UCSD-AML1 (cell line): ENCODE data around the gene OR2D3.
"Not testable (repeated sequence)": the region's sequence is repeated elsewhere in the genome, so short reads cannot be mapped to it uniquely, and the experiment has no call there.

ENCODE experiments used
- DNase-seq: peaks from one replicate; lab custom pipeline; 2025; ENCODE audit not compliant: unreplicated experiment; lab: John Stamatoyannopoulos, UW

OR2D3 gene, protein sequence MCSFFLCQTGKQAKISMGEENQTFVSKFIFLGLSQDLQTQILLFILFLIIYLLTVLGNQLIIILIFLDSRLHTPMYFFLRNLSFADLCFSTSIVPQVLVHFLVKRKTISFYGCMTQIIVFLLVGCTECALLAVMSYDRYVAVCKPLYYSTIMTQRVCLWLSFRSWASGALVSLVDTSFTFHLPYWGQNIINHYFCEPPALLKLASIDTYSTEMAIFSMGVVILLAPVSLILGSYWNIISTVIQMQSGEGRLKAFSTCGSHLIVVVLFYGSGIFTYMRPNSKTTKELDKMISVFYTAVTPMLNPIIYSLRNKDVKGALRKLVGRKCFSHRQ

DNA sequence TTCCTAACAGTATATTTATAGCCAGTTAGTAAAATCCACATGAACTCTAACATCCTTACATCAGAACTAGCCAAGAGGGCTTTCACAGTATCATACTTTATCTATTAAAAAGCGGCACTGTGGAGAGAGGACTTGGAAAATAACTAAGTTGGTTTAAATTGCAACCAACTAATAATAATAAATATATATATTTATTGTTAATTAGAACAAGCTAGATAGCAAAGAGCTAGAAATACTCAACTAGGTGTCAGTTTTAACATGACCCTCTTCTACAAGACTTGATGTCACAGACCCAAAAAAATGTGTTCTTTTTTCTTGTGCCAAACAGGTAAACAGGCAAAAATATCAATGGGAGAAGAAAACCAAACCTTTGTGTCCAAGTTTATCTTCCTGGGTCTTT lies at the start of gene OR2D3:
TSS of gene OR2D3 (plus strand) at position 301 of the 400 bp plus-strand sequence. CDS start at position 301, 0 bp downstream.
- DNase-seq: no peak

DNA sequence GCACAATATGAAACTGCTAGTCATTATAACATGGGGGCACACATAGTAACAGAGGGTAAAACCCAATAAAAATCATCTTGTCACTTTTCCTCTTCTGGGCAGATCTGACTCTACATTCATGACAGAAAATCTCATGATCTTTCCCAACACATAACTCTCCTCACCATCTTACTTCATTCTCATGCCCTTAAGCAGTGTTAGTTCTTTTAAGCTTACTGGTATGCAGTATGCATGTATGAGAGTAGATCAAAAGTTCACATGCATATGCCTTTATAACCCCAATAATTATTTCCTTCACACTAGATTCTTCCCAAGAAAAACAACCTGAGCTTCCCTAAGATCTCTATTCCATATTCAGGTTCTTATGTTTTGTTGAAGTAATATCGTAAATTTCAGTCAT lies 49.5 kb upstream of the OR2D3 start:
- no peak for DNase-seq

DNA sequence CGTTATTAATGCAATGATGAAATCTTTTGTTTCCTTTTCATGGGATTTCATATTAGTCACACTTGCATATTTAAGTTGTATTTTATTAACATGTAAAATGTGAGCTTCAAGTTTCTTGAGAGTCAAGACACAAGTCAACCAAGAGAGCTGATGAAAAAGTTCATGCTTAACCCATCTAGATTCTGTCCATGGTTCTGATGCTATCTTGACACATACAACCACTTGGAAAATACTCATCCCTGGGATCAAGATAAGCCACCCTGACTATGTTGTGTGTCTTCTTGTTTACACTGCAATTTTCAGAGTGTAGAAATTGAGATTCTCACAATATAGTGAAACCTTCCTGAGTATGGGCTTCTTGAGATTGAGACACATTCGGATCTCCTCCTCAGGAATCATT lies 45.0 kb upstream of the OR2D3 start:
- DNase-seq: no peak

DNA sequence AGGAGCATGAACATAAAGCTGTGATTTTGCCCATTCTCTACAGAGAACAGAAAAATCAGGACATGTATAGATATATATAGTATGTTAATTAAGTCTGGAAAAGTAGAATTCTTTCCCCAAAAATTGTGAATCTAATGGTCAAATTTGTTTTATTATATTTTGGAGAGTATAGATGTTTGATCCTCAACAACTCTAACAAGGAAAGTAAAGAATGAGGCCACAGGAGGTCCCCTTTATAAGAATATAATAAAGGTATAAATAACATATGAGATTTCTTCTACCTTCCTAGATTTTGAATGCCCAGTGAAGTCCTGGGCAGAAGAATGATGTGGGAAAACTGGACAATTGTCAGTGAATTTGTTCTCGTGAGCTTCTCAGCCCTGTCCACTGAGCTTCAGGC lies 44.5 kb upstream of the OR2D3 start, which contains the start of gene OR10A4:
TSS of gene OR10A4 (plus strand) at position 301 of the 400 bp plus-strand sequence. CDS start at position 324, 23 bp downstream.
- DNase-seq: no peak

DNA sequence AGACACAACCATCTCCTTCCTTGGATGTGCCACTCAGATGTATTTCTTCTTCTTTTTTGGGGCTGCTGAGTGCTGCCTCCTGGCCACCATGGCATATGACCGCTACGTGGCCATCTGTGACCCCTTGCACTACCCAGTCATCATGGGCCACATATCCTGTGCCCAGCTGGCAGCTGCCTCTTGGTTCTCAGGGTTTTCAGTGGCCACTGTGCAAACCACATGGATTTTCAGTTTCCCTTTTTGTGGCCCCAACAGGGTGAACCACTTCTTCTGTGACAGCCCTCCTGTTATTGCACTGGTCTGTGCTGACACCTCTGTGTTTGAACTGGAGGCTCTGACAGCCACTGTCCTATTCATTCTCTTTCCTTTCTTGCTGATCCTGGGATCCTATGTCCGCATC lies 43.9 kb upstream of the OR2D3 start:
- no peak for DNase-seq

DNA sequence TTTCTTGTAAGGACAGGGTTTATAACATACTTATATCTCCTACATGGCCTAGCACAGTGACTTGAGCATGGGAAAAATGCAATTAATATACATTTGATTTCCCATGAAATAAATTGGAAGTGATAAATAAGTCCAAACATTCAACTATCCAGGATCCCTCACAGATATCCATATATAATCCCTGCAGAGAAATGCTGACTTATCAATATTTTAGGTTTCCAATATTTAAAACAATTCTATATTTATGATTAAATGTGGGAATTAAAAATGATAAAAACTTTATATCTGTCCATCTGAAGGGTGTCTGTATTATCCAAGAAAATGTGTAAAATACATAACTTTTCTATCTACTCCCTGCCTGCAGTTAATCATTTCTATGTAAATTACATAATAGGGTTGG lies 38.1 kb upstream of the OR2D3 start:
- DNase-seq: no peak

DNA sequence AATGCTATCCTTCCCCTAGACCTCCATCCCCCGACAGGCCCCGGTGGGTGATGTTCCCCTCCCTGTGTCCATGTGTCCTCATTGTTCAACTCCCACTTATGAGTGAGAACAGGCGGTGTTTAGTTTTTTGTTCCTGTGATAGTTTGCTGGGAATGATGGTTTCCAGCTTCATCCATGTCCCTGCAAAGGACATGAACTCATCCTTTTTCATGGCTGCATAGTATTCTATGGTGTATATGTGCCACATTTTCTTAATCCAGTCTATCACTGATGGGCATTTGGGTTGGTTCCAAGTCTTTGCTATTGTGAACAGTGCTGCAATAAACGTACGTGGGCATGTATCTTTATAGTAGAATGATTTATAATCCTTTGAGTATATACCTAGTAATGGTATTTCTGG lies 33.1 kb upstream of the OR2D3 start:
- not testable (repeated sequence) for DNase-seq

DNA sequence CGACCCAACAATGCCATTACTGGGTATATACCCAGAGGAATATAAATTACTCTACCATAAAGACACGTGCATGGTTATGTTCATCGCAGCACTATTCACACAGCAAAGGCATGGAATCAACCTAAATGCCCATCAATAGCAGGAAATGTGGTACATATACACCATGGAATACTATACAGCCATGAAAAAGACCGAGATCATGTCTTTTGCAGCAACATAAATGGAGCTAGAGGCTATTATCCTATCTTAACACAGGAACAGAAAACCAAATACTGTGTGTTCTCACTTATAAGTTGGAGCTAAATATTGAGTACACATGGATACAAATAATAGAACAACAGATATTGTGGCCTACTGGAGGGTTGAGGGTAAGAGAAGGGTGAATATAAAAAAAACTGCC lies 32.0 kb upstream of the OR2D3 start:
- DNase-seq: no peak

DNA sequence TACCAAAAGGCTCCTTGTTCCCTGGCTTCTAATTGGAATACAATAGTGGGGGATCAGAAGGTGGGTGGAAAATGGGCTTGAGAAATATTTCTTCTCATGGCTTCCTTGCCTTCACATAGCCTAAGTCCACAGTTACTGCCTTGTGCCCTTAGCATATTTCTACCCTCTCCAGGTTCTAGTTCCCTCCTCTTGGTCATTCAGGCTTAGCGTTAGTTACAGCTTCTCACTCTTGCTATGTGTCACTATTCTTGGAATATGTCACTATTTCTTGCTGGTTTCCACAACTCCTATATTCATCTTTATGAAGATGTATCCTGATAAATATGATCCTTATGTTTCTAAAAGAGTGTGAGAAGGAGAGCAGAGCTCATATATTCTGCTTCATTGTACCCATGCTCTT lies 31.0 kb upstream of the OR2D3 start:
- no peak for DNase-seq

DNA sequence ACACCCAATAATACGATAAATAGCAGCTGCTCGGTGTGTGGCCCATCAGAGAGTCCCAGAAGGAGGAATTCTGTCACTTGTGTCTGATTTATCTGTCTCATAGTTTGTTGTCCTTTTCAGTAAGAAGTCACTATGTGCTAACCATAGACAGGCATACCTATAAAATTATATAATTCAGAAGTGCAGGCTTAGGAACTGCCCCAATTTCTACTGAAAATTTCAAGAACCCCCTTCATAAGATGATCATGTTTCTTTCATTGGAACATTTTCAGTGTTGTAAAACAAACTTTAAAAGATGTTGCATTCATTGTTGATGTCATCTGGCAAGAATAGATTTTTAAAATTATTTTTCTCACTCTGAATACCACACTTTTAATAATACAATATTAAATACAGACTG lies 28.4 kb upstream of the OR2D3 start, which contains the start of gene OR2D2:
TSS of gene OR2D2 (minus strand) at position 101 of the 400 bp plus-strand sequence. CDS start at position 101, 0 bp downstream.
- DNase-seq: no peak

DNA sequence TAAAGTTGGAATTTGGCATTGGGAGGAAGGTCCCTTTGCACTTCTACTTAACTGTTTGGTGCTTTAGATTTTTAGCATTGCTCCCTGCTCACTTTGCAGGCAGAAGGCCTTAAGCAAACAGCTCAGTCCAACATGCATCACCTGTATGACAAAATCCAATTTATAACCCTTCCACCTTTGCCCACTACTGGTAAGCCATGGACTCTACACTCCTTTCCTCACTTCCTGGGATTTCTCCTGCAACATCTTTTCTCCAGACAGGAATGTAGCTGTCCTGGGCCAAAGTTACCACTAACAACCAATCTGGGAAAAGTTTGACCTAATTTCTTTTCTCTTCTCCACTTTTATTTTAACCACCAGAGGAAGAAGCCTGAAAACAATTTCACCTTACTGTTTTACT lies 26.7 kb upstream of the OR2D3 start:
- DNase-seq: no peak

DNA sequence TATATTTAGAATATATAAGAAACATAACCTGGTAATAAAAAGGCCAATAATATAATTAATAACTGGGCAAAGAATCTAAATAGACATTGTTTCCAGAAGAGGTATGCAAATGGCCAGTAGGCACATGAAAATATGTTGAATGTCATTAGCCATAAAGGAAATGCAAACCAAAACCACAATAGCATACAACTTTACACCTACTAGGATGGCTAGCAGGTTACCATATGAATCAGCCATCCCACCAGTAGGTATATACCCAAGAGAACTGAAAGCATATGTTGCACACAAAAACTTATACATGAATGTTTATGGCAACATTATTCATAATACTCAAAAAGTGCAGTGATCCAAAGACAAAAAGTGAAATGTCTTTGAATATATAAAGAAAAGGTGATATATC lies 25.8 kb upstream of the OR2D3 start:
- no peak for DNase-seq

DNA sequence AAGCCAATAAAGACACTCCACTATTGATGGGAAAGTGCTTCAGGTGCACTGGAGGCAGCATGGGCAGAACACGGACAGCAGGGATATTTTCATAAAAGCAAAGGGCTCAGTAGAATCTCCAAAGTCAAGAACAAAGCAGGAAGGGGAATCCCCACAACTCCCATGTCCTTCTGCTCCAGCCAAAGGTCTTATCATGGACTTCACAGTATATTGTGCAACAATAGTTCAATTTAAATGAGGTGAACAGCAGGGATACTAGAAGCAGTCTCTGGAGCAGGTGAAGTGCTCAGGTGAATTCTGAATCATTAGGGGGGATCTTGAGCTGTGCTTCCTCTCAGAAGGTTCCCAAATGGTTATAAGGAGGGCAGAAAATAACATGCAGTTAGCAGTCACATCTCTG lies 21.9 kb upstream of the OR2D3 start:
- DNase-seq: no peak

DNA sequence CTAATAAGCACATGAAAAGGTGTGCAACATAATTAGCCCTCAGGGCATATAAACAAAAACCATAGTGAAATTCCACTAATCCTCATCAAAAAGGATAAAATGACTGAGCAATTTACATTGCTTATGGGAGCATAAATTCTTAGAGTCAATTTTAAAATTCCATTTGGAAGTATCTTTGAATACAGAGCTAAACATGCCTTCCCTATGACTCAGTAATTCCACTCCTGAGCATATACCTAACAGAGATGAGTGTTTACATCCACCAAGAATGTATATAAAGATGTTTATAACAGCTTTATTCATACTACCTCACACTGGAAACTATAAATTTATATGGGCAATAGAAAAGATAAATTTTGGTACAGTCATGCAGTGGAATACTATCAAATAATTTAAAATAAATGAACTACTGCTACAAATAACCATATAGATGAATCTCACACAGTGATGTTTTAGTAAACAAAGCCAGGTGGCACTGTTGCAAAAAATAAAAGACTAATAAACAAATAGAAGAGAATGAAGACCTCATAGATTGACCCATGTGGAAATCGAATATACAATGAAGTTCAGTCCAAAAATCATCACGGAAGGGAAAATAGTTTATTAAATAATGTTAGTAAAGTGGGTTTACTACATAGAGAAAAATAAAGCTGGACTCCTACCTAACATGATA lies 20.3 kb upstream of the OR2D3 start:
- no peak for DNase-seq

DNA sequence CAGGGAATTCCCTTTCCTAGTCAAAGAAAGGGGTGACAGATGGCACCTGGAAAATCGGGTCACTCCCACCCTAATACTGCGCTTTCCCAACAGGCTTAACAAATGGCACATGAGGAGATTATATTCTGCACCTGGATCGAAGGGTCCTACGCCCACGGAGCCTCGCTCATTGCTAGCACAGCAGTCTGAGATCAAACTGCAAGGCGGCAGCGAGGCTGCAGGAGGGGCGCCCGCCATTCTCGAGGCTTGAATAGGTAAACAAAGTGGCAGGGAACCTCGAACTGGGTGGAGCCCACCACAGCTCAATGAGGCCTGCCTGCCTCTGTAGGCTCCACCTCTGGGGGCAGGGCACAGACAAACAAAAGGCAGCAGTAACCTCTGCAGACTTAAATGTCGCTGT lies 16.0 kb upstream of the OR2D3 start:
- not testable (repeated sequence) for DNase-seq

DNA sequence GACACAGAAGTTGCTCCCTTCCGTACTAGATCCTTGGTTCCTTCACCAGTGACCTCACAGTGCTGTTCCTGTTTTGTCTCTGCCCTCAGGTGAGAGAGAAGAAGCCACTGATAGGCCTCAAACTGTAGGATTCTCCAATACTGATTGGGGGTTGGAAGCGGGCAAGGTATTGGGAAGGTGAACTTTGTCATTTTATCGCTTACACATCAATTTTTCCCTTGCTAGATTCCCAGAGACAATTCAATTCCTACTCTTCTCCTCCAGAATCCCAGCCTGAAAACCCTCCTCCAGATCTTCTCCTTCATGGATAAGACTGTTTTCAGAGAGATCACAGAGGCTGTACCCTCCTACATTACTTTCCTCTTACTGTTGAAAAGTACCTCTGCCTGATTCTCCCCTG lies 9.4 kb upstream of the OR2D3 start:
- DNase-seq: no peak

DNA sequence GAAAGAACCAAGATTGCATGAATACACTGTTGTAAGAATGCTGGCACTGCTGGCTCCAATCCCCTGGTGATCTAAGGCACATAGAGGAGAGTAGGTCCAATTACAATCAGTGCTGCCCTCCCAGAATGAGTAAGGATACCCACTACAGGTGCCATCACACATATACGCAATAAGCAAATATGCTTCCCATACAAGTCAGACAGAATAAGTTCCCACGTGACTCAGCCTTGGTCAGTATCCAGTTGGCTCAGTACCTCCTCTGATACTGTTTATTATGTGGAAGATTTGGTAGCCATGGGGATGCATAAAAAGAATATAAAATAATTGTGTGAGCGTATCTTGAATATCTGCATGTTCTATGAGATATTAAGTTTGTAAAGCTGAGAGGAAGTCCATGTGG lies 8.9 kb upstream of the OR2D3 start:
- DNase-seq: no peak

DNA sequence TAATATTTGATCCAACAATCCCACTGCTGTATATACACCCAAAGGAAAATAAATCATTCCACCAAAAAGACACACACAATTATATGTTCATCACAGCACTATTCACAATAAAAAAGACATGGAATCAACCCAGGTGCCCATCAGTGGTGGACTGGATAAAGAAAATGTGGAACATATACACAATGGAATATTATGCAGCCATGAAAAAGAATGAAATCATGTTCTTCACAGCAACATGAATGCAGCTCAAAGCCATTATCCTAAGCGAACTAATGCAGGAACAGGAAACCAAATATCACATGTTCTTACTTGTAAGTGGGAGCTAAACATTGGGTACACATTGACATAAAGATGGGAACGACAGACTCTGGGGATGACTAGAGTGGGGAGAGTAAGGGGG lies 1.1 kb upstream of the OR2D3 start:
- DNase-seq: no peak

DNA sequence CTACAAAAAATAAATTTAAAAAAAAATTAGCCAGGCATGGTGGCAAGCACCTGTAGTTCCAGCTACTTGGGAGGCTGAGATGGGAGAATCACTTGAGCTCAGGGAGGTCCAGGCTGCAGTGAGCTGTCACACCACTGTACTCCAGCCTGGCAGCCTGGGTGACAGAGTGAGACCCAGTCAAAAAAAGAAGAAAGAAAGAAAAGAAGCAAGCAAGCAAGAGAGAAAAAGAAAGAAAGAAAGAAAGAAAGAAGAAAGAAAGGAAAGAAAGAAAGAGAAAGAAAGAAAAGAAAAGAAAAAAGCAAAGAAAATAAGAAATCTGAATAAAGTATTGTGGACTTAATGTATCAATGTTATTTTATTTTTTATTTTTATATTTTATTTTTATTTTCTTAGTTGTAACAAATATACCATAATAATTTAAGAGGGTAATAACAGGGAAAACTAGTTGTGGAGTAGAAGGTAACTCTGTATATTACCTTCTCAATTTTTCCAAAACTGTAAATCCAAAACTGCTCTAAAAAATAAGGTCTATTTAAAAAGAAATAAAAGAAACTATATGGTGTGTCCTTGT lies 4.3 kb downstream of the OR2D3 start:
- DNase-seq: no peak

DNA sequence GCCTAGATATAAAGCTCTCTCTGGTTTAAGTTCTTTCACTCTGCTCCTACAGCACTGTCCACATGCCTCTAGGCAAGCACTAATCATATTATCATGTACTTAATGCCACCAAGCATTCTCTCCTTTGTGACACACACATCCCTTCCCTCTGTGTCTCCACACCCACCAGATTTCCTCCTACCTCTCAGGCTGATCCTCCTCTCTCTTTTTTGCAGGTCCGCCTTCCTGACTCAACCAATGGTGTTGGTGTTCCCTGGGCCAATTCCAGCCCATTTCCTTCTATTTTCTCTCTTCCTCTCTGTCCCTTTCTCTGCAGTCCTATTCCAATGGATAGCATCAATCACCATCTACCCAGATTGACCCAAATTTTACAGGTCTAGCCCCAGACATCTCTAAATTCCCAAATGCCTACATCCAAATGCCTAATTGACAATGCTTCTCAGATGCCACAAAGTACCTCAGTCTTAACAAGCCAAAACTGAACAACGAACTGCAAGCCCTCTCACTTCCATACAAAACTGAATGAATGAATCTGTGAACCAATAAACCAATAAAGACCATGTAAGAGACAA lies 4.9 kb downstream of the OR2D3 start:
- DNase-seq: no peak

DNA sequence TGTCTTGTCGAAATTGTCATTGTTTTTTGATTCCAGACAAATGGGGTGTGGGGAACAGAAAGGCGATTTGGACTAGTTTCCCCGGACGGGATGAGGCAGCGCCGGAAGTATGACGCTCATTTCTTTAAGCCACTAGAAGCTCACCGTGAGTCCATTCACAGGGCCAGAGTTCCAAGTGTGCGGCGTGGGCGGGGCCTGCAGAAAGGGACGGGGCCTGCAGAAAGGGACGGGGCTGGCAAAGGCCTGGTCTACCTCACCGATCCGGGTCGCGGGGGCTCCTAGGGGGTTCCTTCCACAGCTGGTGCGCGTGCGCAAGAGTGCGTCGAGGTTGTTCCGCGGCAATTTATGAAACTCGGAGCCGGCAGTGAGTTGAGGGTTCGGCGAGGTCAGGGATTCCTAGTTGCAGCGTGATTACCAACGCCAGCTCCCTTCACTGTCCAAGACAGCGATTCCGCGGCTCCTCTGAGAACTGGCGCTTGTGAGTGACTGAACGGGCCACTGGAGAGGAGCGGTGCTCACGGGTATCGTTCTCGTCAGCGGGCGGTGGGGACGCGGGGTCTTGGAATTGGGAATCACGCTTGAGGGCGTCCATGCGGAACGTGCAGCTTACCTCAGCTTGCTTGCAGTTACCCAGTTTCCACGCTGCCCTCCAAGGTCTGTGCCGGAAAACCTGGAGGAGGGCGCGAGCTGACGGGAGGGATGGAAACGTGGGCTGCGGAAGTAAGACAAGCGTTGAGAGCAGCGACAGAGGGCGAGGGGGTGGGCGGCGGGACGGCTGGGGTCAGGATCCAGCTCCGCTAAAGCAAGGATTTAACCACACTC lies 5.6 kb downstream of the OR2D3 start, which contains the start of gene ZNF215:
TSS of gene ZNF215 (plus strand) at position 219 of the 822 bp plus-strand sequence. CDS start 5,847 bp downstream, outside the sequence.
- DNase-seq: peak; percentile 85
